Mesenchymal stem cell (in vitro differentiated cells and primary cell): ENCODE data around the gene USP19. TPM values are rescaled to one million over a fixed set of nuclear protein-coding genes. Genes with fewer than 3 reads are reported as not detected.

Experiments used
- DNase-seq: peaks from one replicate; pipeline ENCODE4 v3.0.0-alpha.2; 2013
- H2AFZ ChIP-seq: one replicate; pipeline ENCODE4 v1.6.1; 2013; ENCODE audit warnings: low read depth, mild to moderate bottlenecking, control low read depth, inconsistent platforms, low read length, moderate library complexity
- H2AK5ac ChIP-seq: 2 replicates; pipeline ENCODE4 v1.6.1; 2013; ENCODE audit warnings: low read length, moderate library complexity, mild to moderate bottlenecking, inconsistent platforms; ENCODE audit not compliant: severe bottlenecking
- H2BK120ac ChIP-seq: one replicate; pipeline ENCODE4 v1.6.1; 2013; ENCODE audit warnings: low read depth, mild to moderate bottlenecking, inconsistent platforms, low read length, moderate library complexity
- H2BK12ac ChIP-seq, 2 experiments: one replicate each; pipeline ENCODE4 v1.6.1; 2013; ENCODE audit warnings: inconsistent platforms in 2 of 2, low read length in 2 of 2, mild to moderate bottlenecking in 2 of 2, moderate library complexity in 2 of 2, control low read depth in 1 of 2
- H2BK15ac ChIP-seq: one replicate; pipeline ENCODE4 v1.6.1; 2013; ENCODE audit warnings: mild to moderate bottlenecking, low read depth, inconsistent platforms; ENCODE audit not compliant: poor library complexity, severe bottlenecking
- H2BK5ac ChIP-seq: 2 replicates; pipeline ENCODE4 v1.6.1; 2013; ENCODE audit warnings: low read depth, mild to moderate bottlenecking, low read length, control low read depth, inconsistent platforms; ENCODE audit not compliant: poor library complexity, severe bottlenecking
- H3K14ac ChIP-seq, 2 experiments: one replicate each; pipeline ENCODE4 v1.6.1; 2013; ENCODE audit warnings: inconsistent platforms in 2 of 2, low read length in 2 of 2, control low read depth in 1 of 2, mild to moderate bottlenecking in 1 of 2, moderate library complexity in 1 of 2
- H3K18ac ChIP-seq, 2 experiments: one replicate each; pipeline ENCODE4 v1.6.1; 2013; ENCODE audit warnings: inconsistent platforms in 2 of 2, low read length in 2 of 2, control low read depth in 1 of 2, low read depth in 1 of 2, mild to moderate bottlenecking in 1 of 2
- H3K23ac ChIP-seq, 2 experiments: one replicate each; pipeline ENCODE4 v1.6.1; 2013; ENCODE audit warnings: inconsistent platforms in 2 of 2, low read length in 2 of 2, mild to moderate bottlenecking in 2 of 2, moderate library complexity in 2 of 2, control low read depth in 1 of 2
- H3K27ac ChIP-seq: 2 replicates; pipeline ENCODE4 v1.5.1; 2013; ENCODE audit warnings: mild to moderate bottlenecking, moderate library complexity, low read length, control low read depth, inconsistent platforms; ENCODE audit not compliant: poor library complexity, severe bottlenecking
- H3K27me3 ChIP-seq, 2 experiments: 2 replicates each; pipeline versions ENCODE4 v1.6.1 to v1.7.0; 2013; ENCODE audit warnings: low read length in 2 of 2, mild to moderate bottlenecking in 2 of 2, moderate library complexity in 2 of 2, control low read depth in 1 of 2, inconsistent platforms in 1 of 2; ENCODE audit not compliant: control insufficient read depth in 1 of 2, insufficient read depth in 1 of 2
- H3K36me3 ChIP-seq, 2 experiments: 2 replicates each; pipeline versions ENCODE4 v1.6.1 to v1.7.0; 2013; ENCODE audit warnings: low read length in 2 of 2, control low read depth in 1 of 2, inconsistent platforms in 1 of 2, low read depth in 1 of 2, mild to moderate bottlenecking in 1 of 2; ENCODE audit not compliant: insufficient read depth in 2 of 2, control insufficient read depth in 1 of 2
- H3K4ac ChIP-seq, 2 experiments: one replicate each; pipeline ENCODE4 v1.6.1; 2013; ENCODE audit warnings: inconsistent platforms in 2 of 2, low read length in 2 of 2, mild to moderate bottlenecking in 2 of 2, moderate library complexity in 2 of 2, control low read depth in 1 of 2, low read depth in 1 of 2
- H3K4me1 ChIP-seq: 2 replicates; pipeline ENCODE4 v1.6.1; 2013; ENCODE audit warnings: low read depth, low read length, control low read depth; ENCODE audit not compliant: control insufficient read depth, insufficient read depth
- H3K4me2 ChIP-seq: 2 replicates; pipeline ENCODE4 v1.6.1; 2013; ENCODE audit warnings: low read length, mild to moderate bottlenecking, inconsistent platforms; ENCODE audit not compliant: poor library complexity, severe bottlenecking
- H3K4me3 ChIP-seq, 2 experiments: 2 replicates each; pipeline versions ENCODE4 v1.5.1 to v1.7.0; 2013; ENCODE audit warnings: low read length in 2 of 2, mild to moderate bottlenecking in 2 of 2, control low read depth in 1 of 2, low read depth in 1 of 2; ENCODE audit not compliant: insufficient read depth in 1 of 2
- H3K79me1 ChIP-seq: replicated peaks from 2 replicates; pipeline ENCODE4 v1.6.1; 2013; ENCODE audit warnings: mild to moderate bottlenecking, control low read depth, low read length, inconsistent platforms; ENCODE audit not compliant: poor library complexity, severe bottlenecking
- H3K9ac ChIP-seq: 2 replicates; pipeline ENCODE4 v1.7.0; 2013; ENCODE audit warnings: mild to moderate bottlenecking, low read length, moderate library complexity
- H3K9me3 ChIP-seq: 2 replicates; pipeline ENCODE4 v1.7.0; 2013; ENCODE audit warnings: mild to moderate bottlenecking, low read length; ENCODE audit not compliant: control insufficient read depth
- H4K8ac ChIP-seq: one replicate; pipeline ENCODE4 v1.6.1; 2013; ENCODE audit warnings: inconsistent platforms, mild to moderate bottlenecking, low read length, moderate library complexity
- H4K91ac ChIP-seq: one replicate; pipeline ENCODE4 v1.6.1; 2013; ENCODE audit warnings: mild to moderate bottlenecking, low read length, inconsistent platforms
- WGBS: methylation state at CpG from one replicate; pipeline ENCODE4 v1.1.7; 2013; ENCODE audit warnings: mixed read lengths; 5-methylcytosine and 5-hydroxymethylcytosine counted together
- polyA plus RNA-seq, 2 experiments: library from polyadenylated mRNA; stranded (reverse); fragments of 200-250 nt; gene quantifications; one replicate each; pipeline ENCODE4 v1.2.3, GENCODE V29; 2013

The USP19 gene
- polyA plus RNA-seq (2013, experiment 1 of 2), result 14.9 TPM
- 14.3 TPM for polyA plus RNA-seq (2013, experiment 2 of 2)

- WGBS, result under 1% methylated on average over 66 of the region's 70 CpGs
- Histone ChIP-seq H3K23ac (peak within 1 kb of the TSS in 1 of 2 experiments; percentile 40), H3K4ac (peak within 1 kb of the TSS; percentile 71 to 98), H3K4me2 (peak within 1 kb of the TSS; percentile 84), H4K91ac (peak within 1 kb of the TSS; percentile 90), H3K36me3 (peaks cover 78 to 83% of the 10 kb centered on the region in 2 experiments), H2BK5ac (peak within 1 kb of the TSS; percentile 1), H2BK12ac (peak within 1 kb of the TSS; percentile 18 to 60), H3K27ac (peak within 1 kb of the TSS; percentile 78), H3K9me3 (no peaks in the 10 kb centered on the region), H3K9ac (peak within 1 kb of the TSS; percentile 96), H2AK5ac (peak within 1 kb of the TSS; percentile 50), H2BK120ac (peak within 1 kb of the TSS; percentile 23), H3K4me3 (peak within 1 kb of the TSS; percentile 83 to 84), H2BK15ac (peak within 1 kb of the TSS; percentile 82), H2AFZ (peak within 1 kb of the TSS; percentile 69), H3K4me1 (peaks cover 12% of the 10 kb centered on the region), H4K8ac (peak within 1 kb of the TSS; percentile 88), H3K27me3 (no peaks in the 10 kb centered on the region), H3K79me1 (peaks cover 43% of the 10 kb centered on the region), H3K14ac (peak within 1 kb of the TSS in 1 of 2 experiments; percentile 99), H3K18ac (peak within 1 kb of the TSS; percentile 85 to 100)
- DNase-seq, result peak; percentile 94
Measured at GRCh38 chr3:49120438-49121131, at the start of gene USP19. Gene USP19, minus strand, starts transcription at chr3:49120823. Its CDS starts 1,678 bp downstream, at chr3:49119145.

- no peak overlapping the region for H3K27ac ChIP-seq
- H2AFZ ChIP-seq, result peak overlapping the region; percentile 67
- H4K8ac ChIP-seq, result peak overlapping the region; percentile 76
- no peak overlapping the region for H2BK15ac ChIP-seq
- WGBS, result 96% methylated on average over 6 of the region's 6 CpGs
- H3K9me3 ChIP-seq, result no peaks in the 10 kb centered on the region
- H3K4ac ChIP-seq, result peak overlapping the region in 1 of 2 experiments; percentile 75
- DNase-seq, result no peak
- no peak overlapping the region for H3K23ac ChIP-seq
- peak overlapping the region in 1 of 2 experiments; percentile 90 for H3K18ac ChIP-seq
- peak overlapping the region; percentile 29 for H2AK5ac ChIP-seq
- no peak overlapping the region for H2BK120ac ChIP-seq
- H3K4me2 ChIP-seq, result no peak overlapping the region
- peak overlapping the region; percentile 91 for H3K9ac ChIP-seq
- H3K14ac ChIP-seq, result no peak overlapping the region
- H3K79me1 ChIP-seq, result peaks cover 22% of the 10 kb centered on the region
- H4K91ac ChIP-seq, result peak overlapping the region; percentile 85
- peaks cover 22 to 23% of the 10 kb centered on the region in 2 experiments for H3K36me3 ChIP-seq
- no peaks in the 10 kb centered on the region for H3K27me3 ChIP-seq
- H3K4me1 ChIP-seq, result peaks cover 24% of the 10 kb centered on the region
- no peak overlapping the region for H2BK5ac ChIP-seq
- H2BK12ac ChIP-seq, result no peak overlapping the region
- peak overlapping the region in 1 of 2 experiments; percentile 92 for H3K4me3 ChIP-seq
Measured at GRCh38 chr3:49166752-49167556, 46.3 kb upstream of the USP19 start.

GRCh38 chr3:49165771-49166751, 45.4 kb upstream of the USP19 start, which contains the start of gene CCDC71:
Gene CCDC71, minus strand, starts transcription at chr3:49166331. Its CDS starts 2,123 bp downstream, at chr3:49164208.
- peaks cover 24% of the 10 kb centered on the region for H3K4me1 ChIP-seq
- peak within 1 kb of the TSS; percentile 91 for H3K9ac ChIP-seq
- H3K36me3 ChIP-seq, result peaks cover 31 to 32% of the 10 kb centered on the region in 2 experiments
- peak within 1 kb of the TSS; percentile 82 to 94 for H3K4ac ChIP-seq
- WGBS, result 17% methylated on average over 28 of the region's 69 CpGs
- no peaks in the 10 kb centered on the region for H3K27me3 ChIP-seq
- DNase-seq, result peak; percentile 61
- peak within 1 kb of the TSS; percentile 56 for H2BK15ac ChIP-seq
- H2AFZ ChIP-seq, result peak within 1 kb of the TSS; percentile 67
- H3K4me2 ChIP-seq, result peak within 1 kb of the TSS; percentile 79
- H3K23ac ChIP-seq, result no peak within 1 kb of the TSS
- H3K79me1 ChIP-seq, result peaks cover 26% of the 10 kb centered on the region
- H2BK120ac ChIP-seq, result peak within 1 kb of the TSS; percentile 77
- peak within 1 kb of the TSS; percentile 87 to 92 for H3K4me3 ChIP-seq
- H2AK5ac ChIP-seq, result peak within 1 kb of the TSS; percentile 29
- H3K9me3 ChIP-seq, result no peaks in the 10 kb centered on the region
- H3K18ac ChIP-seq, result peak within 1 kb of the TSS; percentile 58 to 90
- peak within 1 kb of the TSS in 1 of 2 experiments; percentile 97 for H3K14ac ChIP-seq
- peak within 1 kb of the TSS; percentile 97 for H4K8ac ChIP-seq
- H2BK5ac ChIP-seq, result no peak within 1 kb of the TSS
- peak within 1 kb of the TSS; percentile 18 for H3K27ac ChIP-seq
- peak within 1 kb of the TSS; percentile 85 for H4K91ac ChIP-seq
- H2BK12ac ChIP-seq, result peak within 1 kb of the TSS in 1 of 2 experiments; percentile 10
